GM10248 (cell line): ENCODE data around the gene PHACTR1.

ENCODE experiments used
- CTCF ChIA-PET: fragments of 300-600 bp; sonication (Branson Sonifier 250); formaldehyde crosslinking; extraction: SDS; loops from one replicate; lab custom pipeline; 2021; ENCODE audit warnings: antibody characterized with exemption; lab: Yijun Ruan, JAX
- POLR2A ChIA-PET: fragments of 350-650 bp; sonication (Branson Sonifier 250); formaldehyde crosslinking; extraction: SDS; loops from one replicate; lab custom pipeline; 2020; ENCODE audit warnings: antibody characterized with exemption; lab: Yijun Ruan, JAX
- DNase-seq: peaks from one replicate; pipeline ENCODE4 v3.0.0; 2012; ENCODE audit errors: extremely low spot score
- TF ChIP-seq, protein P1 (sequence below): IDR thresholded peaks from 2 replicates; pipeline ENCODE4 v1.5.1; 2012; ENCODE audit warnings: mild to moderate bottlenecking, low read depth; ENCODE audit errors: extremely low read depth, missing control alignments, control extremely low read depth

PHACTR1 gene

DNA sequence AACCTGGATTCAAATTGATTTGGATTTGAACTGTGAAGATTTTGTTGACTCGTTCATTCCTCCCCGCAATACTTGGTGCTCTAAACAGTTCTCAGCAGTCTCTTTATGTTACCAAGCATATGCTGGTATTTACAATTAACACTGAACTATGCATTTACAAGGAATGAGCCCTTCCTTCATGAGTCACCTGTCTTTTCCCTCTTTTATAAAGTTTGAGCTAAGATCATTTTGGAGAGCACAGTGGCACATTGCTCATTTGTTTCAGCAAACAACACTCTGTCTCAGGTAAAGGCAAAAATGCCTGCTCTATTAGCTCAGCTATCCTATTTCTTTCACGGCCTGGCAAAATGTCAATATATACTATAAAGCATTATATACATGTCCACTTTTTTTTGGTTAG lies 285.4 kb downstream of the PHACTR1 start:
- TF ChIP-seq, protein P1, sequence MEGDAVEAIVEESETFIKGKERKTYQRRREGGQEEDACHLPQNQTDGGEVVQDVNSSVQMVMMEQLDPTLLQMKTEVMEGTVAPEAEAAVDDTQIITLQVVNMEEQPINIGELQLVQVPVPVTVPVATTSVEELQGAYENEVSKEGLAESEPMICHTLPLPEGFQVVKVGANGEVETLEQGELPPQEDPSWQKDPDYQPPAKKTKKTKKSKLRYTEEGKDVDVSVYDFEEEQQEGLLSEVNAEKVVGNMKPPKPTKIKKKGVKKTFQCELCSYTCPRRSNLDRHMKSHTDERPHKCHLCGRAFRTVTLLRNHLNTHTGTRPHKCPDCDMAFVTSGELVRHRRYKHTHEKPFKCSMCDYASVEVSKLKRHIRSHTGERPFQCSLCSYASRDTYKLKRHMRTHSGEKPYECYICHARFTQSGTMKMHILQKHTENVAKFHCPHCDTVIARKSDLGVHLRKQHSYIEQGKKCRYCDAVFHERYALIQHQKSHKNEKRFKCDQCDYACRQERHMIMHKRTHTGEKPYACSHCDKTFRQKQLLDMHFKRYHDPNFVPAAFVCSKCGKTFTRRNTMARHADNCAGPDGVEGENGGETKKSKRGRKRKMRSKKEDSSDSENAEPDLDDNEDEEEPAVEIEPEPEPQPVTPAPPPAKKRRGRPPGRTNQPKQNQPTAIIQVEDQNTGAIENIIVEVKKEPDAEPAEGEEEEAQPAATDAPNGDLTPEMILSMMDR, result no peak
- CTCF ChIA-PET, result interaction anchor here (1.2 kb wide), 1 partner anchor 10 kb away, joined by 3 read pairs; no protein-coding TSS in a partner anchor
- DNase-seq, result no peak
- POLR2A ChIA-PET, result interaction anchor here (0.6 kb wide), 1 partner anchor 30 kb away, joined by 3 read pairs; no protein-coding TSS in a partner anchor

DNA sequence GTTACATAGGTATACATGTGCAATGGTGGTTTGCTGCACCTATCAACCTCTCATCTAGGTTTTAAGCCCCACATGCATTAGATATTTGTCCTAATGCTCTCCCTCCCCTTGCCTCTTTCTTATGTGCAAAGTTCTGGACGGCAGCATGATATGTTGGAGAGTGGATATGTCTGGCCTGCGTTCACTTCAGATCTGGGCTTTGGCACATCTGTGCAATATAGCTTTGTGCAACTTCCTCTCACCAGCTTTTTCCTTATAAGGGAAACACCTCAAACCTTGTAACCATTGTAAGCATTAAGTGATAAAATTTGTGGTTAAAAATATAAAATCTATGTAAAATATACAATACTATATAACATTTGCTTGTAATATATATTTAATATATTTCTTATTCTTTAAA lies 288.0 kb downstream of the PHACTR1 start:
- POLR2A ChIA-PET, result interaction anchor here (0.5 kb wide), 1 partner anchor 12 kb away, joined by 4 read pairs; no protein-coding TSS in a partner anchor
- CTCF ChIA-PET, result interaction anchor here (0.8 to 1.3 kb wide), 2 partner anchors 11 to 17 kb away, joined by 3 to 4 read pairs; no protein-coding TSS in a partner anchor
- no peak for DNase-seq
- TF ChIP-seq, protein P1, result no peak

DNA sequence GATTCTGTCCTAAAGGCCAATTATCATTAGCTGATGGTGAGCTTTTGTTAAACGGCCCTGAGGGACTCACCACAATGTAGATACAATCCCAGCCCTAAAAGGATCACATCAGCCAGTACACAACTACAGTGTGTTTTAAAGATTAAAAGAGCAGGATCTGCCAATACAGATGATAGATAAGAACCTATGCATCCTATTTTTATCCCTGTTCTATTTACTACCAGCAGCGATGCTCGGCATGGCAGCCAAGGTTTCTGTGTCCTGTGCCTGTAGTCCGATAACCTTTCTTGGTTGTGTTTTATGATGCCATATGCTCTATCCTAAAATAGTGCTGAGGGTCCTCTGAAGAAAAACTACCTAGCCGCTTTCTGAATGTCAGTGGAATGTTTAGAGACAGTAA lies 289.4 kb downstream of the PHACTR1 start:
- POLR2A ChIA-PET, result no interaction called here
- DNase-seq, result no peak
- TF ChIP-seq, protein P1, result no peak
- CTCF ChIA-PET, result no interaction called here

DNA sequence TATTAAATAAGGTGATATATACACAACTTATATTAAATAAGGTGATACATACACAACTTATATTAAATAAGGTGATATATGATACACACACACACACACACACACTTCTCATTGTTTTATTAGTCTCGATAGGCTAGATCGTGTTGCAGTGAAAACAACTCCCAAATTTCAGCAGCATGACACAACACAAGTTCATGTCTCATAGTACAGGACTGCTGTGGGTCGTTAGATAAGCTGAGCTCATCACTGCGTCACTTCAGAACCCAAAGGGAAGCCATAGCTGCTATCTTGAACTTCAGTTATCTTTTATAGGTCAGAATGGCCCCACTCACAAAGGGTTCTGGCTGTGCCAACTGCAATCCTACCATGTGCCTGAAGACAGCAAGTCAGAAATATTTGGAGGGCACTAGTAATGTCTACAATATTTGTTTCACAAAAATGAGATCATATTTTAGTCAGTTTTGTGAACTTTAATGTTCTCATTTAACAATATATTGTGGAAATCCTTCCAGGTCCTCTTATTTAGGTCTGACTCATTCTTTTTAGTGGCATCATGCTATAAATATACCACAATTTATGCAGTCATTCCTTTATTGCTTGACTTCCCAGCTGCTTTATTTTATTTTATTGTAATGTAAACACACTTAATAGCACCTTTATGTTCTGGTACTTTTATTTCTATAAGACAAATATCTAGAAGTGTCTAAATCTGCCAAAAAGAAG lies 290.2 kb downstream of the PHACTR1 start:
- CTCF ChIA-PET, result interaction anchor here (1.4 kb wide), 1 partner anchor 32 kb away, joined by 3 read pairs; no protein-coding TSS in a partner anchor
- POLR2A ChIA-PET, result no interaction called here
- DNase-seq, result no peak
- TF ChIP-seq, protein P1, result no peak

DNA sequence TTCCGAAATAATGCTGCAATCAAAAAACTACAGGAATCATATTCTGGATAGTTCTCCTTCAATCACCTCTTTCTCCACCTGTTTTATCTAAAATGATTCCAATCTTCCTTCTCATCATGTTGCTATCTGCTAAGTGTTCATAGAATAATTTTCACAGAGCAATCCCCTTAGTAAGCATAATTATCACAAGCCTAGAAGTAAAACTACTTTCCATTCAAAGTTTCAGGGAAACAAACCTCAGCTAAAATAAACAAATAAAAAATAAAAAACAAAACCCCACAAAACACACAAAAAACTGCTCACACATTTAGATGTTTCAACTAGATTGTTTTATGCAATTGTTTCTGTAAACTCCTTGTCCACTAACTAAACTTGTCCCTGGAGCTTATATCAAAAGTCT lies 291.2 kb downstream of the PHACTR1 start:
- no peak for DNase-seq
- TF ChIP-seq, protein P1, result no peak
- ChIA-PET CTCF (interaction anchor here (1.4 kb wide), 1 partner anchor 33 kb away, joined by 3 read pairs; no protein-coding TSS in a partner anchor), POLR2A (no interaction called here)

DNA sequence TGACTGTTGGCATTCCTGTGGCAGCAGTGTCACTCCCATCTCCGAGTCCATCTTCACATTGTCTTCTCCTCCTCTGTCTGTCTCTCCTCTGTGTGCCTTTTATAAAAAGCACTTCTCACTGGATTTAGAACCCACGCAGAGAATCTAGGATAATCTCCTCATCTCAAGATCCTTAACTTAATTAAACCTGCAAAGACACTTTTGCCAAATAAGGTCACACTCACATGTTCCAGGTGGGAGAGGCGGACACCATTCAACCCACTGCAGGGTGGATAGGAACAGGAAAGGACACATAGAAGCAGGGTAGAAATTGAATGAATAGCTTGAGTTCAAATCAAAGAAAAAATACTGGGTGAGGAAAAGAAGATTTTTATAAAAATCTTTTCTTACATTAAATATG lies 292.5 kb downstream of the PHACTR1 start:
- POLR2A ChIA-PET, result no interaction called here
- TF ChIP-seq, protein P1, result no peak
- CTCF ChIA-PET, result interaction anchor here (1.0 kb wide), 1 partner anchor 23 kb away, joined by 3 read pairs; no protein-coding TSS in a partner anchor
- no peak for DNase-seq
